Subcutaneous adipose tissue (tissue), 4 donors: ENCODE results near the gene BAX. TPM values are rescaled to one million over a fixed set of nuclear protein-coding genes. Genes with fewer than 3 reads are reported as not detected.

Experiments
- CTCF ChIP-seq: fragments of 450-650 bp; IDR thresholded peaks from one replicate; pipeline ENCODE4 v1.5.1; 2016; ENCODE audit warnings: low read depth, mild to moderate bottlenecking, control low read depth, antibody characterized with exemption, moderate library complexity
- small RNA-seq: library from RNA; depleted of rRNA; stranded (forward); fragments of <200 nt; gene quantifications from one replicate; pipeline ENCODE3, GENCODE V24; 2016
- total RNA-seq, 4 donors: library from RNA; depleted of rRNA; stranded (reverse); fragments of >200 nt; gene quantifications; one replicate each; pipeline ENCODE4 v1.1.0, GENCODE V29; 2016

The BAX gene
- total RNA-seq, 4 donors from 2014 or later: 21.0 to 37.2 (median 31.2) TPM

DNA sequence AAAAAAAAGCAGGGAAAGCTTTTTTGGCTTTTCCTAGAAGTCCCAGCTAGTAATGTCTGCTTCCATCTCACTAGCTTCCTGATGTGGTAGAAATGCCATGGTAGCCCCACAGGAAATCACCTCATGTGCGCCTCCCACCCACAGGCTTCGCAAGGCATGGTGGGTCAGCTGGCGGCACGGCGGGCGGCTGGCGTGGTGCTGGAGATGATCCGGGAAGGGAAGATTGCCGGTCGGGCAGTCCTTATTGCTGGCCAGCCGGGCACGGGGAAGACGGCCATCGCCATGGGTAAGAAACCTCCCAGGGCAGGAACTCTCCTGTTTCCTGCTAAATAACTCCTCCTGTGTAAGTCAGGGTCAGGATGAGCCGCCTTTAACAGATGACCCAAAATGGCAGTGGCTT, 49.5 kb downstream of the BAX start:
- TF ChIP-seq CTCF: no peak

DNA sequence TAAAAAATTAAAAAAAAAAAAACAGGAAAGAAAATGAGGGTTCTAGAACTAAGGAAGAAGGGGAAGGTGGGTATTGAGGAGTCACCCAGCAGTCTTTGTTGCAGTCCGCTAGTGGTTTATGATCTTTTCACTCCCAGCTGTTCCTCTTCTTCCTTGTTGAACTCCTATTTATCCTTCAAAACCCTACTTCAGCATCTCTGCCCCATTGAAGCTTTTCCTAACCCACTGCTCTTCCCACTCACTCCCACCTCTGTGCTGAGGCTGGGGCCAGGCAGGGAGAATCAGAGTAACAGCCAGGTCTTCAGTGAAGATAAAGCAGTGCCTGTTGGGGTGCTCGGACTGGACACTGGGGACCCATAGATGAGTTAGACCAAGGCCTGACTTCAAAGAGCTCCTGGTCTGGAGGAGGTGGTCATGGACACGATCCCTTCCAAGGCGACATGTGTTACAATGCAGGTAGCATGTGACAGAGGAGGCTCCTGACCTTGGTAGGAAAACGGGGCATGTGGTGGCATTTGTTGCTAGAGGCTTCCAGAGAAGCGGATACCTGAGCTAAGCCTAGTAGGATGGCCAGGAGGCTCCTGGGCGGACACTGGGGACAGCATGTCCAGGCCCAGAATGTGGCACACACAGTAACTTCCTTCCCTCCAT, 50.4 kb downstream of the BAX start:
- TF ChIP-seq CTCF: no peak

GRCh38 chr19:49006905-49007304, 52.2 kb downstream of the BAX start:
- TF ChIP-seq CTCF: no peak

DNA sequence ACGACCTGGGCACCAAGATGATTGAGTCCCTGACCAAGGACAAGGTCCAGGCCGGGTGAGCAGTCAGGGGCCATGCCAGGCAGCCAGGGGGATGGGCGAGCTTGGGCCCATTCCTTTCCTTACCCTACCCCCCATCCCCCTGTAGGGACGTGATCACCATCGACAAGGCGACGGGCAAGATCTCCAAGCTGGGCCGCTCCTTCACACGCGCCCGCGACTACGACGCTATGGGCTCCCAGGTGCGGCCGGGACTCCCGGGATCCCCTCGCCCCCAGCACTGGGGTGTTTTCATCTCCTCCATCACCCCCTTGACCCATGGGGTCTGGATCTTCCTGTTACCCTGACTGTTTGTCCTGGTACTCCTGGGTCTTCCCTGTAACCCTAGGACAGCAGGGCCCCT, 55.2 kb downstream of the BAX start:
- no peak for TF ChIP-seq CTCF

- no peak for TF ChIP-seq CTCF
Observed at GRCh38 chr19:49010453-49010852, 55.8 kb downstream of the BAX start.

DNA sequence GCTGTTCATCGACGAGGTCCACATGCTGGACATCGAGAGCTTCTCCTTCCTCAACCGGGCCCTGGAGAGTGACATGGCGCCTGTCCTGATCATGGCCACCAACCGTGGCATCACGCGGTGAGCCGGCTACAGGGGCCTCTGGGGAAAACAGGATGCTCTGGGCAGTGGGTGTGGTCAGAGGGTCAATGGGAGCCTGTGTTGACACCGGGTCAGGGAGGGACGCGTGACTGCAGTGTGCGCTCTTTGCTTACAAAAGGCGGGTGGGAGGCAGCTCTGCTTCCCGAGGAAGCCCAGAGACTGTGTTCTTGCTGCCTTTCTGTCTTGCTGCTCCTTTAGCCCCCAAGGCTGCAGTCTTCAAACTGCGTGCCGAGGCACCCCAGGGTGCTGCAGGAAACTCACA, 56.5 kb downstream of the BAX start:
- TF ChIP-seq CTCF: no peak

Small RNA genes within 50 kb of the gene (small RNA-seq; reads per million reads assigned to genes)
- gene AC026803.1: not detected
- not detected for gene MIR6798

Other genes starting within 250 kb of the BAX start
- under 1 TPM in 1 of 4 donors, not detected in 3; 0.51 TPM for gene MAMSTR, start 235.2 kb upstream of the BAX start, total RNA-seq
- gene RASIP1, start 214.3 kb upstream of the BAX start, total RNA-seq: 10 to 100 TPM in 3 of 4 donors, 1 to 10 TPM in 1; 4.1 to 38.1 (median 11.5) TPM
- under 1 TPM in 1 of 4 donors, not detected in 3; 0.75 TPM for gene IZUMO1, start 208.0 kb upstream of the BAX start, total RNA-seq
- gene FUT1, start 202.2 kb upstream of the BAX start, total RNA-seq: 1 to 10 TPM; 1.0 to 7.2 (median 4.4) TPM
- gene FGF21, start 199.4 kb upstream of the BAX start, total RNA-seq: not detected
- gene BCAT2, start 143.8 kb upstream of the BAX start, total RNA-seq: 10 to 100 TPM; 25.4 to 71.6 (median 40.1) TPM
- gene HSD17B14, start 118.4 kb upstream of the BAX start, total RNA-seq: 10 to 100 TPM in 3 of 4 donors, 1 to 10 TPM in 1; 6.4 to 19.0 (median 13.8) TPM
- gene PLEKHA4, start 86.3 kb upstream of the BAX start, total RNA-seq: 10 to 100 TPM in 1 of 4 donors, 1 to 10 TPM in 3; 5.7 to 27.3 (median 8.5) TPM
- 10 to 100 TPM; 30.5 to 81.7 (median 48.3) TPM for gene PPP1R15A, start 82.5 kb upstream of the BAX start, total RNA-seq
- gene TULP2, start 56.1 kb upstream of the BAX start, total RNA-seq: under 1 TPM in 1 of 4 donors, not detected in 3; 0.22 TPM
- gene NUCB1, start 54.6 kb upstream of the BAX start, total RNA-seq: 100 to 1,000 TPM; 128 to 480 (median 313) TPM
- 1 to 10 TPM in 1 of 4 donors, not detected in 3; 1.1 TPM for gene DHDH, start 21.2 kb upstream of the BAX start, total RNA-seq
- over 10,000 TPM in 3 of 4 donors, 1,000 to 10,000 TPM in 1; 7,770 to 28,830 (median 13,714) TPM for gene FTL, start 10.4 kb downstream of the BAX start, total RNA-seq
- gene GYS1, start 38.4 kb downstream of the BAX start, total RNA-seq: 10 to 100 TPM; 15.1 to 86.3 (median 34.5) TPM
- 10 to 100 TPM; 34.3 to 62.5 (median 49.4) TPM for gene RUVBL2, start 39.0 kb downstream of the BAX start, total RNA-seq
- gene LHB, start 62.2 kb downstream of the BAX start, total RNA-seq: not detected
- gene CGB3, start 69.5 kb downstream of the BAX start, total RNA-seq: not detected
- gene CGB2, start 77.0 kb downstream of the BAX start, total RNA-seq: not detected
- gene CGB1, start 82.0 kb downstream of the BAX start, total RNA-seq: not detected
- not detected for gene CGB5, start 89.0 kb downstream of the BAX start, total RNA-seq
- gene CGB8, start 94.2 kb downstream of the BAX start, total RNA-seq: not detected
- gene CGB7, start 102.9 kb downstream of the BAX start, total RNA-seq: 1 to 10 TPM in 1 of 4 donors, not detected in 3; 1.3 TPM
- not detected for gene NTF4, start 109.9 kb downstream of the BAX start, total RNA-seq
- gene KCNA7, start 117.8 kb downstream of the BAX start, total RNA-seq: not detected
- gene SNRNP70, start 130.6 kb downstream of the BAX start, total RNA-seq: 100 to 1,000 TPM; 122 to 164 (median 152) TPM
- 1 to 10 TPM in 3 of 4 donors, not detected in 1; 6.6 to 9.0 (median 7.1) TPM for gene LIN7B, start 159.5 kb downstream of the BAX start, total RNA-seq
- 1 to 10 TPM in 3 of 4 donors, not detected in 1; 1.1 to 6.5 (median 1.5) TPM for gene C19orf73, start 164.3 kb downstream of the BAX start, total RNA-seq
- gene PPFIA3, start 164.7 kb downstream of the BAX start, total RNA-seq: 1 to 10 TPM in 3 of 4 donors, under 1 TPM in 1; 0.68 to 5.7 (median 2.4) TPM
- gene HRC, start 200.5 kb downstream of the BAX start, total RNA-seq: 1 to 10 TPM in 2 of 4 donors, under 1 TPM in 2; 0.49 to 3.8 (median 1.7) TPM
- gene TRPM4, start 202.9 kb downstream of the BAX start, total RNA-seq: 10 to 100 TPM in 3 of 4 donors, 1 to 10 TPM in 1; 6.5 to 25.8 (median 11.8) TPM